ENCODE data around the gene INPP5D.

DNA sequence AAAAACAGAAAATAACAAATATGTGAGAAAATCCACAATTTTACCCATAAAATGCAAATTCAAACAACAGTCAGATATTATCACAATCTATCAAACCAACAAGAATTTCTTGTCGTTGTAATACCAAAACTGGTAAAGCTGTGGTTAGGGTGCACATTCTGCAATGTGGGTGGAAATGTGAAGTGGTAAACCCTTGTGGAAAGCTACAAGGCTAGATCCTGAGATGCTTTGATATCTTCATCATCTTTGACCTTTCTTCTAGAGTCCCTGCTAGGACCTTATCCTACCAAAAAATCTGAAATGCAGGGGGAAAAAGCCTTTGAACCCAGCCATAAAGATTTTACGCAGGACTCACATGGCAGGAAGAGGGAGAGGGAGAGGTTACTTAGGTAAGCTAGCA, 174.1 kb downstream of the INPP5D start:
- TF ChIP-seq, protein P1, sequence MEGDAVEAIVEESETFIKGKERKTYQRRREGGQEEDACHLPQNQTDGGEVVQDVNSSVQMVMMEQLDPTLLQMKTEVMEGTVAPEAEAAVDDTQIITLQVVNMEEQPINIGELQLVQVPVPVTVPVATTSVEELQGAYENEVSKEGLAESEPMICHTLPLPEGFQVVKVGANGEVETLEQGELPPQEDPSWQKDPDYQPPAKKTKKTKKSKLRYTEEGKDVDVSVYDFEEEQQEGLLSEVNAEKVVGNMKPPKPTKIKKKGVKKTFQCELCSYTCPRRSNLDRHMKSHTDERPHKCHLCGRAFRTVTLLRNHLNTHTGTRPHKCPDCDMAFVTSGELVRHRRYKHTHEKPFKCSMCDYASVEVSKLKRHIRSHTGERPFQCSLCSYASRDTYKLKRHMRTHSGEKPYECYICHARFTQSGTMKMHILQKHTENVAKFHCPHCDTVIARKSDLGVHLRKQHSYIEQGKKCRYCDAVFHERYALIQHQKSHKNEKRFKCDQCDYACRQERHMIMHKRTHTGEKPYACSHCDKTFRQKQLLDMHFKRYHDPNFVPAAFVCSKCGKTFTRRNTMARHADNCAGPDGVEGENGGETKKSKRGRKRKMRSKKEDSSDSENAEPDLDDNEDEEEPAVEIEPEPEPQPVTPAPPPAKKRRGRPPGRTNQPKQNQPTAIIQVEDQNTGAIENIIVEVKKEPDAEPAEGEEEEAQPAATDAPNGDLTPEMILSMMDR (IDR thresholded peaks at IDR 0.05), result no peak
- TF ChIP-seq POLR2A (IDR thresholded peaks at IDR 0.05), result no peak
